GM21825 (cell line): ENCODE data around the gene TNFAIP8.

ENCODE experiments used
- ATAC-seq: cut with Tn5 transposase; IDR thresholded peaks from one replicate; pipeline ENCODE4 v1.9.1; 2021; ENCODE audit warnings: mild to moderate bottlenecking, moderate library complexity; ENCODE audit not compliant: unreplicated experiment

Gene TNFAIP8

GRCh38 chr5:119328753-119329602, 26.8 kb upstream of the TNFAIP8 start:
- no peak for ATAC-seq

DNA sequence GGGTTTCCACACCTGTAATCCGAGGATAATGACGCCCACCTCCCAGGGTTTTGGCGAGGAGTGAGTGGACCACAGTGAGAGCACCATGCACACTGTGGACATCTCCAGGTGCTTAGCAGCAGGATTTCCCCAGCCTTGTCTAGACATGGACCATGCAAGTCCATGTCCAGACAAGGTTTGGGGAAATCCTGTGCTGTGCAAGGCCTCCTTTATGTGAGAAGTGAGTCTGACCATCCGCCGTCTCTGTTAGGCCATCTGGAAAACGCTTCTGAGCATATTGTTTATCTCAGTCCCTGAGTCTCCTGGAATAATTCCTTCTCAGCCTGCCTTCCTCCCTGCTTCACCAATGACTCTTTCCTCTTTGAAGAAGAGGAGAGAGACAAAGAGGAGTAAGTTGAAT, 26.2 kb upstream of the TNFAIP8 start:
- no peak for ATAC-seq

DNA sequence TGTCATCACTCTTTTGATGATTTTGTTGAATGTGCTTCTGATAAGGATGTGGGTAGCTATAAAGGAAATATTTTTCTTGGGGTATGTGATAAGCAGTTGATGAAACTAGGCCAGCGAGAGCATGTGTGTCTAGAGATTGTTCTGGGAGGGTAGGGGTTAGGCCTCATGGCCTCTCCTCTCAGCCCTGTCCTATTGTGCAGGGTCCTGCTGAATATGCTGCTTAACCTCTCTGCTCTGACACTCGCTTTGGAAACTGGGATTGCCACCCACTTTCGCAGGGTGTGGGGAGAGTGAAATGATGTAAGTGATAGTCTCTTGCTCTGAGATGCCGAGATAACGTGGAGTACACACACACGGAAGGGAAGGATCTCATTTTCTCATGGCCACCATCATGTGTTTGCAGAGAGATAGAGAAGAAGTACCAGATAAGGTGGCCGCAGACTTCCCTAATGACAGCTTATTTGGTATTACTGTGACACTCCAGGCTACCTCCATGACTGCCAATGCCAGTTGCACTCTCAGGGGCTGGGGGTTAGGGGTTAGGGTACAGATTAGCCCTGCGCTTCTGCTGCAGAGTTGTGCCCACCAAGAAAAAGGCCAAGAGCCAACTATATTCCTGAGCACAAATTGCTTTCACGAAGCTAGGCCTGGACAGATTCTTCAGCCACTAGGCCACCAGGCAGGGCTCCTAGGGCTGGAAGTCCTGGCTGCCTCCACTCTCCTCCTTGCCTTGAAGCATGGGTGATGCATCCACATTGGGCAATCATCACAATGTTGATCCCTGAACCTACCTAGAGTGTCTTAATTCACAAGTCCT, 25.2 kb upstream of the TNFAIP8 start:
- ATAC-seq, result no peak

DNA sequence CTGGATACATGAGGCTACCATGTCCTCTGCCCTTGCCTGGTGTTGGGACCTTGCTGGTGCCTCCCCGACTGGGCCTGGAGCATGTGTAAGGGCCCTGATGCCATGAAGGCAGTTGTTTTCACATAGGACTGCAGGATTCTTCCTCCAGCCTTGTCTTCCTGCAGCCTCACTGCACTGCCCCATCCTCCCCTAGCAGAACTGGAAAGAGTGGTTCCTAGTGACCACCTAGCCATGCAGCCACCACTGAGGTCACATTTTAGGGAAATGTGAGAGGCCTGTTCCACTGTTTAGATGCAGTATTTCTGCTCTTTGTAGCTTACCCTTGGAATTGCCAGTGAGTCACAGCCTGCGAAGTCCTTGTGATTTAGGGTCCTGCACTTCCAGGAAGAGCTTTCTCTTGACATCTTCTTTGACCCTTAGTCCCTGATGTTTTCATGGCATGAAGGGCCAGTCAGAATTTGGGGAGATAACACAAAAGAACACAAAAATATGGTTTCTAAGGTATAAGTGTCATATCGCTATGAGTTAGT, 24.2 kb upstream of the TNFAIP8 start:
- no peak for ATAC-seq

DNA sequence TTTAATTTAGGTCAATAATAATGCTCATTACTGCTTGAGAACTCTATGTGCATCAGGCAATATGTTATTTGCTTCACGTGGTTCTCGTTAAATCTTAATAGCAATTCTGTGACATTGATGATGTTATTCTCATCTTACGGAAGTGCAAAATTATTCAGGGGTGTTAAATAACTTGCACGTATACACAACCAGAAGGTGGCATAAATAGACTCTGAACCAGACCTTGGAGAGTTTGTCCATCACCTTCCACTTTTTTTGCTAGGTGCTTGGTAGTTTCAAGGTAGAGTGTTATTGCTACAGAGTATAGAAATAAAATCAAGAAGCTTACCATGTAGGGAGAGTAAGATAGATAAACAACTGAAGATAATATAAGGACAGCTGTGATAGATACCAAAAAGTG, 23.6 kb upstream of the TNFAIP8 start:
- ATAC-seq, result no peak

DNA sequence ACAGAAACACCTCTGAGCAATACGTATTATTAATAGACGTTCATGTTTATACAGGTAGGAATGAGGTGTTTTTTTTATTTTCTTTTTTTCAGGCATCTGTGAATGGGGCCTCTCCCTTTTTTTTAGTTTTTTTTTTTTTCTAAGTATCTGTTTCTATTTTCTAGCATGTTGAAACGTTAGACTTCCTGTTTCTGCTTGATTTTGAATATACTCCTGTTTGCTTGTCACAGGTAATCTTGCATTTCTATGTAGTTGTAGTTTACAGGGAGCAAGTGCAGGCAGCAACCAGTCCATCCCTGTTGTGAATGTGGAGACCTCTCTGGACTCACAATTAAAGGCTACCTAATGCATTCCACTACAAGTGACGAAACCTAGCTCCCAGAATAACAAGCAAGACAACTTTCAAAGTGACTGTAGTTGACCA, 22.8 kb upstream of the TNFAIP8 start:
- ATAC-seq, result peak; percentile 24

DNA sequence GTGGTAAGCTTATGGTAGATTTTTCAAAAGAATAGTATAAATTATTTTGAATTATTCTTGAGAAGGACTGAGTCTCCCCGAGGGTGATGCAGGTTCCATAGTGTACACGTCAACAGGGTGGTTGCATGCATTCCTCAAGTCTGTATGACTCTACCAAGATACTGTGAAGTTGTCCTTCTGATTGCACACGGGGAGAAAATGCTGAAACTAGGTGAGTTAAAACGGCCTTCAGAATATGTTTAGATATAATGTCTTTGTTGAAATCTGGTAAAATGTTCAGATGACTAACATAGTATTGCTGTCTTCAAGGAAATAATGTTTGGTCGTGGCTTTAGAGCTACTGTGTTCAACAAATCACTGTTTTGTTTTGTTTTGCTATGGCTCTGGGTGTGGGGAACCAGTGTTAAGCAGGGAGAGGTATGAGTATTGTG, 22.4 kb upstream of the TNFAIP8 start:
- ATAC-seq, result peak; percentile 6

DNA sequence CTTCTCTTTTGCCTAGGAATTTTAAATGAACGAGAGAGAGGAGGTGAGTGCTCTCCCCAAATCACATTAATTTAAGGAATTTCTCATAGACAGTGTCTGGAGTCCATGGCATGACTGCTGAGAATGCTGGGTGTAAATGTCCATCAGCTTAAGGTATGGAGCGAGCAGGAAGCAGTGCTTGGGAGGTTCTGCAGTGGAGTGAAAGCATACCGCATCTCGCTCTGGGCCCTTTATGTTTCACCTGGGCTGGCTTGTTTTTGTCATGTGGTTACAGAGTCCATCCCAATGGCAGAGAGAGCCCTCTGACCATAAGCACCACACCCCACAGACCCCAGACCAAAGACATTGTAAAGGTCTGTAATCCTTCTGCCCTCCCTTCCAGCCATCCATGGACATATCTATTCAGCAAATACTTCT, 20.6 kb upstream of the TNFAIP8 start:
- ATAC-seq, result no peak

GRCh38 chr5:119336262-119336661, 19.6 kb upstream of the TNFAIP8 start:
- no peak for ATAC-seq

DNA sequence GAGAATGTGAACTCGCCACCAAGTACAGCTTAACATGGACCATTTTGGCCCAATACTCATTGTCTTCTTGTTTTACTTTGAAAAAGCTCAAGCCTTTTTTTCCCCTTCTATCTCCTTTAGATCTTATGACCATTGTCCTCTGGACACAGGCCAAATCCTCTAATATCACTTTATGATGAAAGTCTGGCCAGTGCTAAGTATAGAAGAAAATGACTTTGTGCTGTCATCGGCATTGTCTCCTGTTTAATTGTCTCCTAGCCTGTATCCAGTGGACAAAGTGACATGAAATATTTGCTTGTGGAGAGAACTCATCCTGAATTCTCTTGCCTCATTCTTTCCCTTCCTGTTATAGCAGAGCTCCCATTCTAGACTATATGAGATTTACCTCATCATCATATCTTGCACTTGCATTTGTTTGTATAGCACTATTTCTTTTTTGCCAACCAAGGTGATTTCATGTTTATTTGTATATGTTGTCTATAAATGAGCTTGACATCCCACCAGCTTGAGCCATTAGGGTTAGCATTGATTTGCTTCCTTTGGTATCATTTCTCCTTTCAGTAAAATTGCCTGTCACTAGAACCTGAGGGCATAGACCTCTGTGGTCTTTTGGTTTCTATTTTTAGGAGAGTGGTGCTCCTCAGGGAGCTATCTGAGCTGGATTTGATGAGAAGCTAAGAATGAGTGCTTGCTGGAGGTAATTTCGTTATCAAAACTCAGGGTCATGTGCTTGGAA, 18.8 kb upstream of the TNFAIP8 start:
- no peak for ATAC-seq

GRCh38 chr5:119338326-119338946, 17.4 kb upstream of the TNFAIP8 start:
- no peak for ATAC-seq

- no peak for ATAC-seq
These were observed 16.5 kb upstream of the TNFAIP8 start for GRCh38 chr5:119339344-119339743.

- no peak for ATAC-seq
These were observed 15.9 kb upstream of the TNFAIP8 start for GRCh38 chr5:119339965-119340364.

DNA sequence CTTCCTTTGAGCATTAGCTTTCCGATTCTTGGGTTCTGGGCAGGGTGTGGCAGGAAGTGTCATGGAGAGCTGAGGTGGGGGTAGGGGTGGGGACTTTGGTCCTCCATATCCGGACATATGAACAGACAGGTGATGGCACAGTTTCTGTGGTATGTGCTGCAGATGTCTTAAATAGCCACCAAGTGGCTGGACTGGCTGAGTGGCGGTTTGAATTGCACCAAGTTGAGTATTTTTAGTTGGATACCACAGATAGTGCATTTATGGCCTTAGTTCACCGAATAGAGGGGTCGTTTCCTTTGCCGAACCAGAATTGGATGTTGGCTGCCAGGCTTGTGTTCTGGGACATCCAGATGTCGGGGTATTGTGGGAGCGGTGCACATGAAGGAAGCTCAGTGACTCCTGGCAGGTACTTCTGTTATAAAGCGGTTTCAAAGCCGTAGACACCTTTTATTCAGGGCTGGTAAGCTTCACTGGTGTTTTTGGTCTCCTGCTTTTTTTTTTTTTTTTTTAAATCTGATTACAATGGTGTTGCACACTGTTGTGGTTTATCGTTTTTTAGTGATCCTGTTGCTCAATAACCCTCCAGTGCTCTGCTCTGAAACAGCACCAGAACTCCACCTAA, 15.1 kb upstream of the TNFAIP8 start:
- peak; percentile 58 for ATAC-seq

- peak; percentile 50 for ATAC-seq
These were observed 14.1 kb upstream of the TNFAIP8 start for GRCh38 chr5:119341452-119342349.

- no peak for ATAC-seq
These were observed 13.4 kb upstream of the TNFAIP8 start for GRCh38 chr5:119342406-119342805.

DNA sequence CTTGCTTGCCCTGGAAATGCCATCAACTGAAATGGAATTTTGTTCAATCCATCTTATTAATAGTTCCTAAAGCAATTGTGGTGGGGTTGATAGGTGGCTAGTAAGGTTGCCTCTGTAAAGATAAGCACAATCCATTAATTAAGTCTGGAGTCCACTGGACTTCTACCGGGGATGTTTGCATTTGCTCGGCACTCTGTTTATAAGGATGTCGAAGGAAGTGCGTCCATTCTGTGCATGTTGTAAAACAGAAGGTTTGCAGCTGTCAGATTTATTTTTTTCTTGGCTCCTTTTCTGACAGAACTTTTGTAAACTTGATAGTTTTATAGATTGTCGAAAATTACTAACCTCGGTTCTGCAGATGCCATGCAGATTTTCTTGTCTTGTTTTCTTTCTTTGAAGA, 12.8 kb upstream of the TNFAIP8 start:
- no peak for ATAC-seq

DNA sequence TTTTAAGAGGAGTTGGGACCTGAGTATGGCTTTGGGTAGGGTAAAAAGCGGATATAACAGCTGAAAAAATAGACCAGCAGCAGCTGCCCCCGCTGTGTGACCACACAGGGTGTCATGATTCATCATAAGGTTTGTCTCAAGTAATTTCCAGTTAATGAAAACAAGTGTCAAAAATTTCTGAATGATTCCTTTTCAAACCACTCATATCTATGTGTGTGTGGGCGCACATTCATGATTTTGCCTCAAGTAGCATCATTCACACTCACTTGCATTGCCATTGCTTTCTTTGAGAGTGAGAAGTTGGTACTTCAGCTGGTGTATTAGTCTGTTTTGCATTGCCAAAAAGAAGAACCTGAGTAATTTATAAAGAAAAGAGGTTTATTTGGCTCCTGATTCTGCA, 12.1 kb upstream of the TNFAIP8 start:
- no peak for ATAC-seq

DNA sequence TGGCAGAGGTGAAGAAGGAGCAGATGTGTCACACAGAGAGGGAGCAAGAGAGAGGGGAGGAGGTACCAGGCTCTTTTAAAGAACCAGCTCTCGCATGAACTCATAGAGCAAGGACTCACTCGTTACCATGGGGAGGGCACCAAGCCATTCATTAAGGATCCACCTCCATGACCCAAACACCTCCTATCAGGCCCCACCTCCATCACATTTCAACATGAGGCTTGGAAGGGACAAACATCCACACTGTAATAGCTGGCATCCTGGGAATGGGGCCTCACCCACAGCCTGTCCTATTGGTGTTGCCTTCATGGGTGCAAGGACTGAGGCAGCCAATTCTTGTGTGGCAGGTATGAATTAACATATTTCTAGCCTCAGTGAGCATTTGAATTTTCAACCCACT, 11.6 kb upstream of the TNFAIP8 start:
- no peak for ATAC-seq
